OCI-LY7 (cell line): ENCODE data around the gene ATP5F1D.

Source experiments
- EZH2phosphoT487 ChIP-seq: fragments of 200-600 bp; sonication (generic); IDR thresholded peaks from 2 replicates; pipeline ENCODE4 v1.6.1; 2018; ENCODE audit warnings: low read depth, borderline replicate concordance, mild to moderate bottlenecking, mixed run types, antibody characterized with exemption, low read length, moderate library complexity, mixed read lengths
- TF ChIP-seq, protein P1 (sequence below): fragments of 200-600 bp; sonication (generic); conservative IDR thresholded peaks from 2 replicates; pipeline ENCODE4 v1.5.1; 2014; ENCODE audit warnings: mild to moderate bottlenecking, antibody characterized with exemption, low read length, moderate library complexity, mixed read lengths

DNA sequence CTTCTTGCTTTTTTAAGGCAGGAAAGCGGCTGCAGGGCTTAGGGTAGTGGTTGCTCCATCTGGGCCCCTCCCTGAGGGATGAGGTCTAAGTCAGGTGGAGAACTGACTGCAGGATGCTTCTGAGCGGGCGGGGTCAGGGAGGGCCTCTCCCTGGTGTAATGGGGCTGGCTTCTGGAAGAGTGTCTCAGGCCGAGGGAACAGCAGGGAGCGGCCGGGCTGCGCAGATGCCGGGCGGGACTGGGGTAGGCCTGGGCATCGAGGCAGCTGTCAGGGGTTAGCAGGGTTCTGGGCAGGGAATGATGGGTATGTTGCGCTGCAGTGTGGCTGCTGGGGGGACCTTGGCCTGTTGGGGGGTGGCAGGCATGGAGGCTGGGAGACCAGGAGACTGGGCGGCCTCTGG lies 36.5 kb downstream of the ATP5F1D start:
- TF ChIP-seq, protein P1, sequence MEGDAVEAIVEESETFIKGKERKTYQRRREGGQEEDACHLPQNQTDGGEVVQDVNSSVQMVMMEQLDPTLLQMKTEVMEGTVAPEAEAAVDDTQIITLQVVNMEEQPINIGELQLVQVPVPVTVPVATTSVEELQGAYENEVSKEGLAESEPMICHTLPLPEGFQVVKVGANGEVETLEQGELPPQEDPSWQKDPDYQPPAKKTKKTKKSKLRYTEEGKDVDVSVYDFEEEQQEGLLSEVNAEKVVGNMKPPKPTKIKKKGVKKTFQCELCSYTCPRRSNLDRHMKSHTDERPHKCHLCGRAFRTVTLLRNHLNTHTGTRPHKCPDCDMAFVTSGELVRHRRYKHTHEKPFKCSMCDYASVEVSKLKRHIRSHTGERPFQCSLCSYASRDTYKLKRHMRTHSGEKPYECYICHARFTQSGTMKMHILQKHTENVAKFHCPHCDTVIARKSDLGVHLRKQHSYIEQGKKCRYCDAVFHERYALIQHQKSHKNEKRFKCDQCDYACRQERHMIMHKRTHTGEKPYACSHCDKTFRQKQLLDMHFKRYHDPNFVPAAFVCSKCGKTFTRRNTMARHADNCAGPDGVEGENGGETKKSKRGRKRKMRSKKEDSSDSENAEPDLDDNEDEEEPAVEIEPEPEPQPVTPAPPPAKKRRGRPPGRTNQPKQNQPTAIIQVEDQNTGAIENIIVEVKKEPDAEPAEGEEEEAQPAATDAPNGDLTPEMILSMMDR, result no peak
- no peak for TF ChIP-seq EZH2phosphoT487
